Stimulated activated naive CD8-positive, alpha-beta T cell treated with anti-CD3 and anti-CD28 coated beads, Interleukin-15, Interleukin-2, amounts not matched to agents 100 U/mL and 50 U/mL, for 24 hours (primary cell): ENCODE results near the gene XXYLT1.
"Not testable (repeated sequence)": the region's sequence is repeated elsewhere in the genome, so short reads cannot be mapped to it uniquely, and the experiment has no call there.

Experiments used
- ATAC-seq: fragments of 150-1000 bp; cut with Tn5 transposase; one replicate; pipeline ENCODE4 v1.10.0; 2021
- DNase-seq: peaks from one replicate; pipeline ENCODE4 v3.0.0; 2021

Gene XXYLT1

GRCh38 chr3:195226900-195227447 is 44.0 kb downstream of the XXYLT1 start:
- DNase-seq (peak; percentile 25), ATAC-seq (peak; percentile 82)

GRCh38 chr3:195226445-195226844 is 44.5 kb downstream of the XXYLT1 start:
- DNase-seq (no peak), ATAC-seq (no peak)

- ATAC-seq (no peak), DNase-seq (no peak)
Measured at GRCh38 chr3:195224980-195225580, 45.9 kb downstream of the XXYLT1 start.

- no peak for DNase-seq
- ATAC-seq = no peak
Measured at GRCh38 chr3:195224156-195224979, 46.6 kb downstream of the XXYLT1 start.

- ATAC-seq (peak; percentile 10), DNase-seq (no peak)
Measured at GRCh38 chr3:195221876-195222617, 48.9 kb downstream of the XXYLT1 start.

GRCh38 chr3:195221015-195221853 is 49.7 kb downstream of the XXYLT1 start:
- peak; percentile 20 for DNase-seq

GRCh38 chr3:195219351-195220230 is 51.4 kb downstream of the XXYLT1 start:
- ATAC-seq (no peak), DNase-seq (no peak)

More at GRCh38 chr3:195221015-195221853, 49.7 kb downstream of the XXYLT1 start:
- ATAC-seq = peak; percentile 65

GRCh38 chr3:195218331-195218730 is 52.6 kb downstream of the XXYLT1 start:
- ATAC-seq, DNase-seq: not testable (repeated sequence)

- ATAC-seq = not testable (repeated sequence)
Measured at GRCh38 chr3:195215576-195215975, 55.4 kb downstream of the XXYLT1 start.

GRCh38 chr3:195214381-195214780 is 56.6 kb downstream of the XXYLT1 start:
- DNase-seq (no peak), ATAC-seq (no peak)

More at GRCh38 chr3:195215576-195215975, 55.4 kb downstream of the XXYLT1 start:
- DNase-seq = not testable (repeated sequence)

- DNase-seq (no peak), ATAC-seq (no peak)
Measured at GRCh38 chr3:195213639-195214315, 57.2 kb downstream of the XXYLT1 start.

GRCh38 chr3:195212749-195213375 is 58.1 kb downstream of the XXYLT1 start:
- no peak for ATAC-seq
- no peak for DNase-seq

- no peak for ATAC-seq
- DNase-seq = no peak
Measured at GRCh38 chr3:195212033-195212748, 58.8 kb downstream of the XXYLT1 start.

- DNase-seq (no peak), ATAC-seq (no peak)
Measured at GRCh38 chr3:195210266-195210973, 60.5 kb downstream of the XXYLT1 start.

GRCh38 chr3:195209847-195210265 is 61.1 kb downstream of the XXYLT1 start:
- no peak for ATAC-seq
- no peak for DNase-seq

- DNase-seq (no peak), ATAC-seq (no peak)
Measured at GRCh38 chr3:195209083-195209846, 61.7 kb downstream of the XXYLT1 start.

- DNase-seq (no peak), ATAC-seq (no peak)
Measured at GRCh38 chr3:195208631-195209030, 62.3 kb downstream of the XXYLT1 start.
